Hepatocyte (in vitro differentiated cells): ENCODE measurements around the gene PTPN3. TPM values are rescaled to one million over a fixed set of nuclear protein-coding genes. Genes with fewer than 3 reads are reported as not detected.

Experiments
- DNase-seq: peaks from one replicate; pipeline ENCODE4 v3.0.0-alpha.2; 2016; ENCODE audit warnings: low spot score
- H2AFZ ChIP-seq: fragments of 200-600 bp; sonication (generic); 2 replicates; pipeline ENCODE4 v1.6.0; 2016; ENCODE audit warnings: antibody characterized with exemption, mild to moderate bottlenecking
- H3K27ac ChIP-seq: fragments of 200-600 bp; sonication (generic); 2 replicates; pipeline ENCODE4 v1.5.1; 2016; ENCODE audit warnings: mild to moderate bottlenecking
- H3K27me3 ChIP-seq: fragments of 200-600 bp; sonication (generic); 2 replicates; pipeline ENCODE4 v1.6.1; 2016
- H3K36me3 ChIP-seq: fragments of 200-600 bp; sonication (generic); replicated peaks from 2 replicates; pipeline ENCODE4 v1.5.1; 2016; ENCODE audit warnings: low read depth; ENCODE audit not compliant: insufficient read depth
- H3K4me1 ChIP-seq: fragments of 200-600 bp; sonication (generic); 2 replicates; pipeline ENCODE4 v1.5.1; 2016; ENCODE audit warnings: mild to moderate bottlenecking, moderate library complexity; ENCODE audit not compliant: insufficient read depth
- H3K4me2 ChIP-seq: fragments of 200-600 bp; sonication (generic); 2 replicates; pipeline ENCODE4 v1.6.0; 2016
- H3K4me3 ChIP-seq: fragments of 200-600 bp; sonication (generic); 2 replicates; pipeline ENCODE4 v1.5.1; 2016; ENCODE audit warnings: mild to moderate bottlenecking
- H3K79me2 ChIP-seq: fragments of 200-600 bp; sonication (generic); 2 replicates; pipeline ENCODE4 v1.6.0; 2017; ENCODE audit warnings: mild to moderate bottlenecking
- H3K9me2 ChIP-seq: fragments of 200-600 bp; sonication (generic); replicated peaks from 2 replicates; pipeline ENCODE4 v1.6.0; 2017; ENCODE audit warnings: mild to moderate bottlenecking; ENCODE audit not compliant: insufficient read depth
- H3K9me3 ChIP-seq: fragments of 200-600 bp; sonication (generic); 2 replicates; pipeline ENCODE4 v1.5.1; 2016; ENCODE audit warnings: low read depth, mild to moderate bottlenecking
- H4K20me1 ChIP-seq: fragments of 200-600 bp; sonication (generic); 2 replicates; pipeline ENCODE4 v1.6.0; 2016; ENCODE audit warnings: mild to moderate bottlenecking; ENCODE audit not compliant: insufficient read depth, poor library complexity, severe bottlenecking
- EZH2 ChIP-seq: fragments of 200-600 bp; sonication (generic); IDR thresholded peaks from 2 replicates; pipeline ENCODE4 v1.6.1; 2016; ENCODE audit warnings: antibody characterized with exemption, mild to moderate bottlenecking, borderline replicate concordance
- EZH2phosphoT487 ChIP-seq: fragments of 200-600 bp; sonication (generic); IDR thresholded peaks from one replicate; pipeline ENCODE4 v1.6.1; 2018; ENCODE audit warnings: antibody characterized with exemption, mild to moderate bottlenecking, low read depth, moderate library complexity; ENCODE audit not compliant: unreplicated experiment, severe bottlenecking
- WGBS: methylation state at CpG from one replicate; pipeline ENCODE4 v1.1.6; 2016; ENCODE audit warnings: low lambda C conversion rate; ENCODE audit errors: missing lambda C conversion rate; 5-methylcytosine and 5-hydroxymethylcytosine counted together
- polyA plus RNA-seq: library from polyadenylated mRNA; unstranded; fragments of >200 nt; fragmentation: Nextera tagmentation; extraction: Ambion mirVana; gene quantifications from 2 replicates; pipeline ENCODE4 v1.2.1, GENCODE V29; 2016
- total RNA-seq: library from RNA; depleted of rRNA; stranded (reverse); fragments of >200 nt; gene quantifications from 2 replicates; pipeline ENCODE4 v1.2.3, GENCODE V29; 2014
- TF ChIP-seq, protein P1 (sequence below): fragments of 200-600 bp; sonication (generic); IDR thresholded peaks from 2 replicates; pipeline ENCODE4 v1.5.1; 2016; ENCODE audit warnings: antibody characterized with exemption, mild to moderate bottlenecking; ENCODE audit not compliant: poor library complexity

The PTPN3 gene
- total and polyA plus RNA-seq, 2 experiments from 2014 or later, result 4.4 to 12.1 TPM

DNA sequence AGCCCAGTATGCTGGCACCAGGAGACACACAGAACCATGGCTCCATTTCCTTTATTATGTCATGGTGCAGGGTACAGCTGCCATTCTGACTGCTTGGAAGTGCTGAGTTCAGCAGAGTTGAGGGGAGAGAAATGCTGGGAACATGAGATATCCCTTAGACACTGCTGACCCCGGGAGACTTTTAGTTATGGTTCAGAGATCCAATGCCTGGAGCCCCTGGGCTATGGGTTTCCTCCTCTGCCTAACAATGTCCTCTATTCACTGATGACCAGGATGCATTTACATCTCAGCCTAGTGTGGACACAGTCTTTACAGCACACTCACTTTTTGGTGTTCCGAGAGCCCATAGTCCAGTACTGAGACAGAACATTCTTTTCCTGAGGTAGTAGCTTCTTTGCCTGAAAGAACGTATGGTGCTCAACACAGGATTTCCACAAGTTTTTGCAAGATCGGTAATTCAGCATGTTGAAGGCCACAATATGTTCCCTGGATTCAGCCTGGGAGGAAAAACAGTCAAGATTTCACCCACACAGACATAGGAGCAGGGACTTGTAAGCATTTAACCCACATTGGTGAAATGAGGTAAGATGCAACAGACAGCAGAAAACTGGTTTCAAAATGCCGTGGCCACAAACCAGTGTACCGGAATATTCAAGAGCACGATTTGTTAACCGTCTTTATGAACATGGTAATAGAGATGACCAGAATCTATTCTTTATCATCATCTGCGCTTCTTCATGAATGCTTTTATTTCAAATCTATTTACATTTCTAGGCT, 71.3 kb downstream of the PTPN3 start:
- Histone ChIP-seq H3K27me3 (no peaks in the 10 kb centered on the region), H3K4me3 (no peak overlapping the region), H3K9me3 (no peaks in the 10 kb centered on the region), H3K79me2 (no peaks in the 10 kb centered on the region), H3K4me1 (peaks cover 3% of the 10 kb centered on the region), H3K36me3 (peaks cover 4% of the 10 kb centered on the region), H3K27ac (no peak overlapping the region), H2AFZ (no peak overlapping the region), H3K4me2 (no peak overlapping the region), H4K20me1 (no peaks in the 10 kb centered on the region), H3K9me2 (no peaks in the 10 kb centered on the region)
- no peak for DNase-seq
- WGBS, result 92% methylated on average over 9 of the region's 9 CpGs
- TF ChIP-seq EZH2 (no peak), EZH2phosphoT487 (no peak)
- TF ChIP-seq, protein P1, sequence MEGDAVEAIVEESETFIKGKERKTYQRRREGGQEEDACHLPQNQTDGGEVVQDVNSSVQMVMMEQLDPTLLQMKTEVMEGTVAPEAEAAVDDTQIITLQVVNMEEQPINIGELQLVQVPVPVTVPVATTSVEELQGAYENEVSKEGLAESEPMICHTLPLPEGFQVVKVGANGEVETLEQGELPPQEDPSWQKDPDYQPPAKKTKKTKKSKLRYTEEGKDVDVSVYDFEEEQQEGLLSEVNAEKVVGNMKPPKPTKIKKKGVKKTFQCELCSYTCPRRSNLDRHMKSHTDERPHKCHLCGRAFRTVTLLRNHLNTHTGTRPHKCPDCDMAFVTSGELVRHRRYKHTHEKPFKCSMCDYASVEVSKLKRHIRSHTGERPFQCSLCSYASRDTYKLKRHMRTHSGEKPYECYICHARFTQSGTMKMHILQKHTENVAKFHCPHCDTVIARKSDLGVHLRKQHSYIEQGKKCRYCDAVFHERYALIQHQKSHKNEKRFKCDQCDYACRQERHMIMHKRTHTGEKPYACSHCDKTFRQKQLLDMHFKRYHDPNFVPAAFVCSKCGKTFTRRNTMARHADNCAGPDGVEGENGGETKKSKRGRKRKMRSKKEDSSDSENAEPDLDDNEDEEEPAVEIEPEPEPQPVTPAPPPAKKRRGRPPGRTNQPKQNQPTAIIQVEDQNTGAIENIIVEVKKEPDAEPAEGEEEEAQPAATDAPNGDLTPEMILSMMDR, result no peak

DNA sequence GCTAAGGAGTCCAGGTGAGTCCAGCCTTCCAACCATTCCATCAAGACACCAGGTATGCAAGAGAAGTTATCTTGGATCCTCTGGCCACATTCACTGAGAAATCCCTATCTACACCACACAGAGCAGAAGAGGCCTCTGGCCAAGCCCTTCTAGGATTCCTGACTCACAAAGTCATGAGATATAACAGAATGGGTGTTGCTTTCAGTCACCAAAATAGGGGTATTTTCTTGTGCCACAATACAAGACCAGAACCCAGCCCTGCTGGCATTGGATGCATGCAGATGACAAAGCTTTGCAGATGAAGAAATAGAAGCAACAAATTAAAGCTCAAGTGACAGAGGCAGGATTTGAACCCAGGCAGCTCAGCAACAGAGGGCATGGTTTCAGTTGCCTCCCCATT, 73.5 kb downstream of the PTPN3 start:
- no peaks in the 10 kb centered on the region for H3K27me3 ChIP-seq
- no peak overlapping the region for H3K4me3 ChIP-seq
- H3K4me1 ChIP-seq, result peaks cover 3% of the 10 kb centered on the region
- H4K20me1 ChIP-seq, result no peaks in the 10 kb centered on the region
- H3K9me3 ChIP-seq, result no peaks in the 10 kb centered on the region
- H3K4me2 ChIP-seq, result no peak overlapping the region
- no peak for TF ChIP-seq EZH2
- TF ChIP-seq EZH2phosphoT487, result no peak
- TF ChIP-seq, protein P1, result no peak
- no peak overlapping the region for H3K27ac ChIP-seq
- H3K9me2 ChIP-seq, result no peaks in the 10 kb centered on the region
- peaks cover 4% of the 10 kb centered on the region for H3K36me3 ChIP-seq
- H2AFZ ChIP-seq, result no peak overlapping the region
- no peaks in the 10 kb centered on the region for H3K79me2 ChIP-seq
- no peak for DNase-seq

DNA sequence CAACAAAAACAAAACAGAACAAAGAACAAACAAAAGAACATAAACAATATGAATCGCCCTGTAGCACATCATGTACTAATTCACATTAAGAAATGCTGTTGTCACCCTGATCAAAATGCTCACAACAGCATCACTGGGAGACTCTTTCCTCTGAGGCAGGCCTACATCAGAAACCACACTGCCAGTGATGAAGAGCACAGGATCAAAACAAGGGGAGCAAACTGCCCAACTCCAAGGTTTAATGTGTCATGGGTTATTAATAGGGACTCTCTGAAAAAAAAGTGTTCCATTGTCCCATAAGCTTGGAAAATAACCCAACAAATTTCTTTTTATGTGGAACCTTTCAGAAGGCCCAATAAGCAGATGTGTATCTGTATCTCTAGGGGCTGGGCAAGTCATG, 74.2 kb downstream of the PTPN3 start:
- no peak overlapping the region for H3K4me2 ChIP-seq
- no peak overlapping the region for H3K4me3 ChIP-seq
- no peaks in the 10 kb centered on the region for H3K27me3 ChIP-seq
- no peak for DNase-seq
- H4K20me1 ChIP-seq, result no peaks in the 10 kb centered on the region
- H3K9me2 ChIP-seq, result no peaks in the 10 kb centered on the region
- H3K79me2 ChIP-seq, result no peaks in the 10 kb centered on the region
- H3K9me3 ChIP-seq, result no peaks in the 10 kb centered on the region
- peaks cover 4% of the 10 kb centered on the region for H3K36me3 ChIP-seq
- H3K4me1 ChIP-seq, result peaks cover 3% of the 10 kb centered on the region
- TF ChIP-seq, protein P1, result no peak
- no peak for TF ChIP-seq EZH2phosphoT487
- no peak for TF ChIP-seq EZH2
- H3K27ac ChIP-seq, result no peak overlapping the region
- 96% methylated on average over 1 of the region's 1 CpG for WGBS
- H2AFZ ChIP-seq, result no peak overlapping the region

DNA sequence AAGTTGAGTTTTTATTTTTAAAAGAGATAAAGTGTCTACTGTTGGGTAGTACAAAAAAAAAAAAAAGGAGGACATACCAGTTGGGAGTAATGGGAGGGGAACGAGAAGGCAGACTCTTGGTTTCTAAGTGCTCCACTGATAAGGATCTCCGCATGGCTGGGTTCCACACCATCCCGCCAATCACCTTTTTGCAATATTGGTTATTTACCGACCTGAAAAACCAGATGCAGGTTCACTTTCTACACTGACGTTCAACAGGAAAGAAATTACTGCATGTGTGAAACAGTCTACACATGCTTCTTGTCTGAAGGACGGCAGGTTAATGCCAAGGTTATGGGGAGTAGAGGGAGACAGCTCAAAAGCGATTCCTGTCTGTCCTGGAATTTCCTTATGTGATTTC, 75.5 kb downstream of the PTPN3 start:
- H3K9me2 ChIP-seq, result no peaks in the 10 kb centered on the region
- no peak overlapping the region for H3K27ac ChIP-seq
- no peak overlapping the region for H3K4me2 ChIP-seq
- TF ChIP-seq EZH2 (no peak), EZH2phosphoT487 (no peak)
- TF ChIP-seq, protein P1, result no peak
- peaks cover 4% of the 10 kb centered on the region for H3K36me3 ChIP-seq
- WGBS, result 53% methylated on average over 7 of the region's 7 CpGs
- no peak overlapping the region for H2AFZ ChIP-seq
- no peak overlapping the region for H3K4me3 ChIP-seq
- no peaks in the 10 kb centered on the region for H3K9me3 ChIP-seq
- no peaks in the 10 kb centered on the region for H4K20me1 ChIP-seq
- H3K27me3 ChIP-seq, result no peaks in the 10 kb centered on the region
- H3K79me2 ChIP-seq, result no peaks in the 10 kb centered on the region
- no peaks in the 10 kb centered on the region for H3K4me1 ChIP-seq
- DNase-seq, result no peak
